K562 (cell line): ENCODE data around the gene ARHGEF12. TPM values are rescaled to one million over a fixed set of nuclear protein-coding genes. Genes with fewer than 3 reads are reported as not detected.

Experiments
- ATF1 ChIP-seq, 2 experiments: fragments of 450-650 bp in 1 of 2; IDR thresholded peaks; 2 replicates each; pipeline ENCODE4 v1.6.1; 2016; ENCODE audit warnings: missing compliant biosample characterization in 1 of 2, missing genetic modification characterization in 1 of 2
- ATF7 ChIP-seq: fragments of 450-650 bp; IDR thresholded peaks from 2 replicates; pipeline ENCODE4 v1.7.1; 2014; ENCODE audit warnings: mild to moderate bottlenecking, moderate library complexity
- BRD4 ChIP-seq: fragments of 200-600 bp; sonication (generic); IDR thresholded peaks from 2 replicates; pipeline ENCODE4 v1.6.1; 2017; ENCODE audit warnings: inconsistent platforms
- BRD9 ChIP-seq: fragments of 450-650 bp; IDR thresholded peaks from 2 replicates; pipeline ENCODE4 v1.6.1; 2018; ENCODE audit warnings: low read depth; ENCODE audit not compliant: partially characterized antibody
- CSDE1 ChIP-seq, 2 experiments: fragments of 450-650 bp; IDR thresholded peaks; 2 replicates each; pipeline ENCODE4 v1.6.1; 2016; ENCODE audit warnings: mild to moderate bottlenecking in 1 of 2
- CXXC5 ChIP-seq: fragments of 250-450 bp; sonication (Bioruptor Pico); IDR thresholded peaks from 2 replicates; pipeline ENCODE4 v1.8.0; 2022; ENCODE audit warnings: inconsistent platforms, mild to moderate bottlenecking, moderate library complexity
- ELK1 ChIP-seq: sonication (generic); formaldehyde crosslinking; IDR thresholded peaks from 2 replicates; pipeline ENCODE4 v1.8.1; 2022; ENCODE audit warnings: missing genetic modification reagents
- ETS2 ChIP-seq: IDR thresholded peaks from 2 replicates; pipeline ENCODE4 v1.6.1; 2016; ENCODE audit warnings: borderline replicate concordance, missing genetic modification characterization, mild to moderate bottlenecking, moderate library complexity, missing compliant biosample characterization; ENCODE audit not compliant: poor library complexity, severe bottlenecking
- HDAC2 ChIP-seq: fragments of 450-650 bp; IDR thresholded peaks from 2 replicates; pipeline ENCODE4 v1.6.1; 2016; ENCODE audit warnings: mild to moderate bottlenecking
- JUN ChIP-seq, 2 experiments: sonication (generic) in 1 of 2; formaldehyde crosslinking in 1 of 2; IDR thresholded peaks; 2 replicates each; pipeline versions ENCODE4 v1.6.1 to v1.8.0; 2012 to 2022; ENCODE audit warnings: borderline replicate concordance in 2 of 2, mild to moderate bottlenecking in 2 of 2, improper control_type of control experiment in 1 of 2, low read depth in 1 of 2, low read length in 1 of 2, missing genetic modification reagents in 1 of 2
- KAT7 ChIP-seq: sonication (generic); formaldehyde crosslinking; IDR thresholded peaks from 2 replicates; pipeline ENCODE4 v1.8.0; 2022; ENCODE audit warnings: missing genetic modification reagents, mild to moderate bottlenecking, borderline replicate concordance
- KDM2B ChIP-seq: fragments of 250-450 bp; sonication (Bioruptor Pico); IDR thresholded peaks from 2 replicates; pipeline ENCODE4 v1.8.0; 2021; ENCODE audit warnings: mild to moderate bottlenecking, moderate library complexity
- L3MBTL2 ChIP-seq: fragments of 450-650 bp; IDR thresholded peaks from 2 replicates; pipeline ENCODE4 v1.6.1; 2016; ENCODE audit warnings: mild to moderate bottlenecking, moderate library complexity
- MAZ ChIP-seq, 2 experiments: fragments of 450-650 bp in 1 of 2; sonication (generic) in 1 of 2; formaldehyde crosslinking; IDR thresholded peaks in 1 of 2; conservative IDR thresholded peaks in 1 of 2; 2 replicates each; pipeline versions ENCODE4 v1.4.0 to v1.5.0; 2020; ENCODE audit warnings: mild to moderate bottlenecking in 1 of 2, missing genetic modification reagents in 1 of 2
- MECOM ChIP-seq: fragments of 250-450 bp; sonication (Bioruptor Pico); IDR thresholded peaks from 2 replicates; pipeline ENCODE4 v1.8.0; 2022; ENCODE audit warnings: inconsistent platforms
- MYNN ChIP-seq, 2 experiments: sonication (generic); formaldehyde crosslinking in 1 of 2; IDR thresholded peaks; 2 replicates each; pipeline versions ENCODE4 v1.5.0 to v1.6.1; 2016 to 2020; ENCODE audit warnings: antibody characterized with exemption in 1 of 2, missing genetic modification reagents in 1 of 2
- NR4A1 ChIP-seq, 2 experiments: fragments of 250-450 bp in 1 of 2; fragments of 450-650 bp in 1 of 2; sonication (Bioruptor Pico) in 1 of 2; IDR thresholded peaks; 2 replicates each; pipeline versions ENCODE4 v1.4.0 to v1.6.1; 2016 to 2020; ENCODE audit warnings: mild to moderate bottlenecking in 2 of 2, missing compliant biosample characterization in 1 of 2, missing genetic modification characterization in 1 of 2, moderate library complexity in 1 of 2
- RB1 ChIP-seq: fragments of 450-650 bp; IDR thresholded peaks from 2 replicates; pipeline ENCODE4 v1.6.1; 2017; ENCODE audit warnings: low read depth, mild to moderate bottlenecking
- SRSF9 ChIP-seq: fragments of 200-400 bp; formaldehyde crosslinking; IDR thresholded peaks from 2 replicates; pipeline ENCODE4 v1.6.1; 2017; ENCODE audit warnings: low read depth, low read length, borderline replicate concordance
- TRIM28 ChIP-seq: fragments of 450-650 bp; IDR thresholded peaks from 2 replicates; pipeline ENCODE4 v1.6.1; 2017
- ZNF12 ChIP-seq: sonication (generic); formaldehyde crosslinking; IDR thresholded peaks from 2 replicates; pipeline ENCODE4 v1.4.0; 2020; ENCODE audit warnings: mild to moderate bottlenecking, missing genetic modification reagents
- ZNF274 ChIP-seq: IDR thresholded peaks from 2 replicates; pipeline ENCODE4 v1.6.1; 2011; ENCODE audit warnings: low read depth, mild to moderate bottlenecking, low read length, moderate library complexity, borderline replicate concordance
- ZNF354B ChIP-seq: fragments of 250-450 bp; sonication (Bioruptor Pico); IDR thresholded peaks from 2 replicates; pipeline ENCODE4 v1.4.0; 2020
- ZNF764 ChIP-seq: fragments of 250-450 bp; sonication (Bioruptor Pico); IDR thresholded peaks from 2 replicates; pipeline ENCODE4 v1.4.0; 2020; ENCODE audit warnings: low read depth, mild to moderate bottlenecking, moderate library complexity
- polyA plus RNA-seq, 8 experiments: library from polyadenylated mRNA; depleted of rRNA in 4 of 8; stranded (reverse) in 5 of 8; unstranded in 3 of 8; fragments of >200 nt; fragmentation: Nextera tagmentation in 2 of 8; fragmentation: Illumina TruSeq in 1 of 8; extraction: Ambion mirVana in 2 of 8; extraction: Trizol in 1 of 8; gene quantifications; 2 replicates each; pipeline versions ENCODE4 v1.2.1 to v1.2.3, GENCODE V29; 2011 to 2014; ENCODE audit warnings: inconsistent platforms in 1 of 8, missing spikeins in 1 of 8
- total RNA-seq, 7 experiments: library from RNA; depleted of rRNA in 6 of 7; stranded (reverse); fragments of >200 nt in 6 of 7; fragmentation: Illumina TruSeq in 2 of 7; extraction: Trizol in 2 of 7; gene quantifications; 2 replicates each; pipeline versions ENCODE4 v1.2.1 to v1.2.3, GENCODE V29; 2011 to 2021; ENCODE audit warnings: low replicate concordance in 1 of 7
- TF ChIP-seq, protein P1 (sequence below): sonication (generic); formaldehyde crosslinking; IDR thresholded peaks from 2 replicates; pipeline ENCODE4 v1.8.1; 2023; ENCODE audit warnings: mild to moderate bottlenecking, missing genetic modification reagents, moderate library complexity
- TF ChIP-seq, protein P2 (sequence below): sonication (generic); formaldehyde crosslinking; IDR thresholded peaks from 2 replicates; pipeline ENCODE4 v1.8.1; 2023; ENCODE audit warnings: mild to moderate bottlenecking, missing genetic modification reagents

ARHGEF12 gene
- total and polyA plus RNA-seq, 9 of the 15 experiments (the other 6 are each of a cell fraction or from before 2014, with no cell fraction given), result 3.5 to 51.7 (median 29.5) TPM

- TF ChIP-seq, protein P1, sequence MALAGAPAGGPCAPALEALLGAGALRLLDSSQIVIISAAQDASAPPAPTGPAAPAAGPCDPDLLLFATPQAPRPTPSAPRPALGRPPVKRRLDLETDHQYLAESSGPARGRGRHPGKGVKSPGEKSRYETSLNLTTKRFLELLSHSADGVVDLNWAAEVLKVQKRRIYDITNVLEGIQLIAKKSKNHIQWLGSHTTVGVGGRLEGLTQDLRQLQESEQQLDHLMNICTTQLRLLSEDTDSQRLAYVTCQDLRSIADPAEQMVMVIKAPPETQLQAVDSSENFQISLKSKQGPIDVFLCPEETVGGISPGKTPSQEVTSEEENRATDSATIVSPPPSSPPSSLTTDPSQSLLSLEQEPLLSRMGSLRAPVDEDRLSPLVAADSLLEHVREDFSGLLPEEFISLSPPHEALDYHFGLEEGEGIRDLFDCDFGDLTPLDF, result no peak
- TF ChIP-seq RB1 (peak; percentile 87), HDAC2 (no peak), ATF7 (no peak), BRD9 (no peak), MYNN (IDR thresholded peaks at IDR 0.05) (0 out of 2 replicates have a peak, but pooled peaks have one; percentile 19), MYNN (CRISPR knock-in tag; IDR thresholded peaks at IDR 0.05) (no peak), KDM2B (CRISPR knock-in tag) (no peak), CSDE1 (IDR thresholded peaks at IDR 0.05) (no peak), CXXC5 (0 out of 2 replicates have a peak, but pooled peaks have one; percentile 42), L3MBTL2 (no peak), ZNF764 (CRISPR knock-in tag) (no peak), ZNF274 (no peak), BRD4 (no peak), ZNF354B (no peak), ELK1 (CRISPR knock-in tag) (no peak), ATF1 (CRISPR knock-in tag; IDR thresholded peaks at IDR 0.05) (no peak), ATF1 (tag; IDR thresholded peaks at IDR 0.05) (no peak), SRSF9 (no peak), ETS2 (tag) (no peak), MAZ (CRISPR knock-in tag; conservative IDR thresholded peaks at IDR 0.05 in 1 of 2, IDR thresholded peaks at IDR 0.05 in 1 of 2) (peak; percentile 69 to 79), MECOM (CRISPR knock-in tag) (no peak), ZNF12 (CRISPR knock-in tag) (no peak), TRIM28 (no peak), KAT7 (no peak), JUN (IDR thresholded peaks at IDR 0.05; ENCODE audit: borderline replicate concordance, low read depth, low read length) (no peak), JUN (CRISPR knock-in tag; IDR thresholded peaks at IDR 0.05; ENCODE audit: borderline replicate concordance) (no peak), NR4A1 (CRISPR knock-in tag; IDR thresholded peaks at IDR 0.05) (no peak), NR4A1 (tag; IDR thresholded peaks at IDR 0.05) (no peak)
- TF ChIP-seq, protein P2, sequence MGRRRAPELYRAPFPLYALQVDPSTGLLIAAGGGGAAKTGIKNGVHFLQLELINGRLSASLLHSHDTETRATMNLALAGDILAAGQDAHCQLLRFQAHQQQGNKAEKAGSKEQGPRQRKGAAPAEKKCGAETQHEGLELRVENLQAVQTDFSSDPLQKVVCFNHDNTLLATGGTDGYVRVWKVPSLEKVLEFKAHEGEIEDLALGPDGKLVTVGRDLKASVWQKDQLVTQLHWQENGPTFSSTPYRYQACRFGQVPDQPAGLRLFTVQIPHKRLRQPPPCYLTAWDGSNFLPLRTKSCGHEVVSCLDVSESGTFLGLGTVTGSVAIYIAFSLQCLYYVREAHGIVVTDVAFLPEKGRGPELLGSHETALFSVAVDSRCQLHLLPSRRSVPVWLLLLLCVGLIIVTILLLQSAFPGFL (CRISPR knock-in tag), result no peak
These were observed 175.1 kb downstream of the ARHGEF12 start, which contains the start of gene GRIK4 (continued) for GRCh38 chr11:120511116-120511819.
